ENCODE measurements around the gene F10.
"Not testable (repeated sequence)": the region's sequence is repeated elsewhere in the genome, so short reads cannot be mapped to it uniquely, and the experiment has no call there.

F10 gene

GRCh38 chr13:113122550-113123225 is at the start of gene F10:
Gene F10, plus strand, starts transcription at chr13:113122799. Its CDS starts 57 bp downstream, at chr13:113122856.
- H3K9me3 ChIP-seq (ENCODE audit: control insufficient read depth, insufficient read depth, low read depth, low read length) = no peaks in the 10 kb centered on the region
- peaks cover 9% of the 10 kb centered on the region; the same call in 1 of the 2 replicates for H3K4me1 ChIP-seq (ENCODE audit: control insufficient read depth, insufficient read depth, low read length)
- H3K36me3 ChIP-seq (ENCODE audit: control insufficient read depth, insufficient read depth, low read length) = no peaks in the 10 kb centered on the region
- peak within 1 kb of the TSS; percentile 1 for H3K9ac ChIP-seq (ENCODE audit: low read length)
- no peak within 1 kb of the TSS for H3K27ac ChIP-seq (ENCODE audit: low read depth, low read length)
- H3K27me3 ChIP-seq (ENCODE audit: control insufficient read depth, insufficient read depth, low read length) = no peaks in the 10 kb centered on the region; the same call in 1 of the 2 replicates
- peak within 1 kb of the TSS; percentile 12; the same call in 1 of the 2 replicates for H3K4me3 ChIP-seq (ENCODE audit: low read depth, low read length)

GRCh38 chr13:113073942-113074341 is 48.7 kb upstream of the F10 start:
- Histone ChIP-seq H3K36me3 (ENCODE audit: control insufficient read depth, insufficient read depth, low read length) (peaks cover 12% of the 10 kb centered on the region; the same call in 1 of the 2 replicates), H3K9me3 (ENCODE audit: control insufficient read depth, insufficient read depth, low read depth, low read length) (no peaks in the 10 kb centered on the region), H3K27me3 (ENCODE audit: control insufficient read depth, insufficient read depth, low read length) (no peaks in the 10 kb centered on the region), H3K9ac (ENCODE audit: low read length) (no peak overlapping the region), H3K4me1 (ENCODE audit: control insufficient read depth, insufficient read depth, low read length) (no peaks in the 10 kb centered on the region), H3K27ac (ENCODE audit: low read depth, low read length) (no peak overlapping the region), H3K4me3 (ENCODE audit: low read depth, low read length) (no peak overlapping the region)

GRCh38 chr13:113074401-113074800 is 48.2 kb upstream of the F10 start:
- no peak overlapping the region for H3K4me3 ChIP-seq (ENCODE audit: low read depth, low read length)
- H3K36me3 ChIP-seq (ENCODE audit: control insufficient read depth, insufficient read depth, low read length) = peaks cover 12% of the 10 kb centered on the region; the same call in 1 of the 2 replicates
- H3K27me3 ChIP-seq (ENCODE audit: control insufficient read depth, insufficient read depth, low read length) = no peaks in the 10 kb centered on the region
- no peak overlapping the region for H3K9ac ChIP-seq (ENCODE audit: low read length)
- no peaks in the 10 kb centered on the region for H3K9me3 ChIP-seq (ENCODE audit: control insufficient read depth, insufficient read depth, low read depth, low read length)
- no peaks in the 10 kb centered on the region for H3K4me1 ChIP-seq (ENCODE audit: control insufficient read depth, insufficient read depth, low read length)
- H3K27ac ChIP-seq (ENCODE audit: low read depth, low read length) = no peak overlapping the region

GRCh38 chr13:113074876-113075275 is 47.7 kb upstream of the F10 start:
- Histone ChIP-seq H3K4me3 (ENCODE audit: low read depth, low read length) (no peak overlapping the region), H3K4me1 (ENCODE audit: control insufficient read depth, insufficient read depth, low read length) (no peaks in the 10 kb centered on the region), H3K9me3 (ENCODE audit: control insufficient read depth, insufficient read depth, low read depth, low read length) (no peaks in the 10 kb centered on the region), H3K36me3 (ENCODE audit: control insufficient read depth, insufficient read depth, low read length) (peaks cover 12% of the 10 kb centered on the region; the same call in 1 of the 2 replicates), H3K9ac (ENCODE audit: low read length) (no peak overlapping the region), H3K27ac (ENCODE audit: low read depth, low read length) (no peak overlapping the region), H3K27me3 (ENCODE audit: control insufficient read depth, insufficient read depth, low read length) (no peaks in the 10 kb centered on the region)

GRCh38 chr13:113075711-113076110 is 46.9 kb upstream of the F10 start:
- Histone ChIP-seq H3K27me3 (ENCODE audit: control insufficient read depth, insufficient read depth, low read length) (no peaks in the 10 kb centered on the region), H3K4me1 (ENCODE audit: control insufficient read depth, insufficient read depth, low read length) (no peaks in the 10 kb centered on the region), H3K27ac (ENCODE audit: low read depth, low read length) (no peak overlapping the region), H3K36me3 (ENCODE audit: control insufficient read depth, insufficient read depth, low read length) (peaks cover 8% of the 10 kb centered on the region; the same call in 1 of the 2 replicates), H3K9ac (ENCODE audit: low read length) (no peak overlapping the region), H3K4me3 (ENCODE audit: low read depth, low read length) (no peak overlapping the region), H3K9me3 (ENCODE audit: control insufficient read depth, insufficient read depth, low read depth, low read length) (no peaks in the 10 kb centered on the region)

- H3K9ac ChIP-seq (ENCODE audit: low read length) = no peak overlapping the region
- peaks cover 8% of the 10 kb centered on the region; the same call in 1 of the 2 replicates for H3K36me3 ChIP-seq (ENCODE audit: control insufficient read depth, insufficient read depth, low read length)
- no peak overlapping the region for H3K4me3 ChIP-seq (ENCODE audit: low read depth, low read length)
- H3K9me3 ChIP-seq (ENCODE audit: control insufficient read depth, insufficient read depth, low read depth, low read length) = no peaks in the 10 kb centered on the region
- H3K27ac ChIP-seq (ENCODE audit: low read depth, low read length) = no peak overlapping the region; the same call in 1 of the 2 replicates
- no peaks in the 10 kb centered on the region for H3K4me1 ChIP-seq (ENCODE audit: control insufficient read depth, insufficient read depth, low read length)
- H3K27me3 ChIP-seq (ENCODE audit: control insufficient read depth, insufficient read depth, low read length) = no peaks in the 10 kb centered on the region
Observed at GRCh38 chr13:113076681-113077401, 45.8 kb upstream of the F10 start.

GRCh38 chr13:113077566-113077952 is 45.0 kb upstream of the F10 start:
- H3K4me1 ChIP-seq (ENCODE audit: control insufficient read depth, insufficient read depth, low read length) = no peaks in the 10 kb centered on the region
- no peak overlapping the region for H3K27ac ChIP-seq (ENCODE audit: low read depth, low read length)
- H3K9me3 ChIP-seq (ENCODE audit: control insufficient read depth, insufficient read depth, low read depth, low read length) = no peaks in the 10 kb centered on the region
- H3K4me3 ChIP-seq (ENCODE audit: low read depth, low read length) = no peak overlapping the region
- H3K27me3 ChIP-seq (ENCODE audit: control insufficient read depth, insufficient read depth, low read length) = no peaks in the 10 kb centered on the region
- no peak overlapping the region for H3K9ac ChIP-seq (ENCODE audit: low read length)
- H3K36me3 ChIP-seq (ENCODE audit: control insufficient read depth, insufficient read depth, low read length) = peaks cover 8% of the 10 kb centered on the region; the same call in 1 of the 2 replicates

- Histone ChIP-seq H3K27me3 (ENCODE audit: control insufficient read depth, insufficient read depth, low read length) (no peaks in the 10 kb centered on the region), H3K9me3 (ENCODE audit: control insufficient read depth, insufficient read depth, low read depth, low read length) (no peaks in the 10 kb centered on the region), H3K4me1 (ENCODE audit: control insufficient read depth, insufficient read depth, low read length) (no peaks in the 10 kb centered on the region), H3K27ac (ENCODE audit: low read depth, low read length) (no peak overlapping the region), H3K4me3 (ENCODE audit: low read depth, low read length) (no peak overlapping the region), H3K9ac (ENCODE audit: low read length) (no peak overlapping the region), H3K36me3 (ENCODE audit: control insufficient read depth, insufficient read depth, low read length) (peaks cover 8% of the 10 kb centered on the region; the same call in 1 of the 2 replicates)
Observed at GRCh38 chr13:113077953-113078901, 44.4 kb upstream of the F10 start.

- H3K9me3 ChIP-seq (ENCODE audit: control insufficient read depth, insufficient read depth, low read depth, low read length) = no peaks in the 10 kb centered on the region
- no peaks in the 10 kb centered on the region for H3K27me3 ChIP-seq (ENCODE audit: control insufficient read depth, insufficient read depth, low read length)
- H3K36me3 ChIP-seq (ENCODE audit: control insufficient read depth, insufficient read depth, low read length) = peaks cover 8% of the 10 kb centered on the region; the same call in 1 of the 2 replicates
- H3K4me3 ChIP-seq (ENCODE audit: low read depth, low read length) = no peak overlapping the region
- H3K9ac ChIP-seq (ENCODE audit: low read length) = no peak overlapping the region
- H3K27ac ChIP-seq (ENCODE audit: low read depth, low read length) = no peak overlapping the region
- H3K4me1 ChIP-seq (ENCODE audit: control insufficient read depth, insufficient read depth, low read length) = no peaks in the 10 kb centered on the region
Observed at GRCh38 chr13:113078902-113079780, 43.5 kb upstream of the F10 start.

- not testable (repeated sequence) for H3K27ac ChIP-seq (ENCODE audit: low read depth, low read length); H3K4me3 ChIP-seq (ENCODE audit: low read depth, low read length); H3K27me3 ChIP-seq (ENCODE audit: control insufficient read depth, insufficient read depth, low read length)
Observed at GRCh38 chr13:113079781-113080080, 42.9 kb upstream of the F10 start.

More at GRCh38 chr13:113079781-113080080, 42.9 kb upstream of the F10 start:
- H3K9ac ChIP-seq (ENCODE audit: low read length); H3K4me1 ChIP-seq (ENCODE audit: control insufficient read depth, insufficient read depth, low read length); H3K36me3 ChIP-seq (ENCODE audit: control insufficient read depth, insufficient read depth, low read length); H3K9me3 ChIP-seq (ENCODE audit: control insufficient read depth, insufficient read depth, low read depth, low read length): not testable (repeated sequence)

All from HUES6 (cell line).